Trophoblast cell (in vitro differentiated cells and primary cell): Measurements from ENCODE around the gene USP17L12.
"Not testable (repeated sequence)": the region's sequence is repeated elsewhere in the genome, so short reads cannot be mapped to it uniquely, and the experiment has no call there.

Experiments
- DNase-seq, 2 donors: peaks; one replicate each; pipeline ENCODE4 v3.0.0-alpha.2; 2016
- H2AFZ ChIP-seq: 2 replicates; pipeline ENCODE4 v1.6.1; 2013; ENCODE audit warnings: low read length, moderate library complexity, mild to moderate bottlenecking; ENCODE audit not compliant: insufficient read depth, poor library complexity
- H2AK5ac ChIP-seq: 2 replicates; pipeline ENCODE4 v1.6.1; 2013; ENCODE audit warnings: mild to moderate bottlenecking, low read length
- H2BK120ac ChIP-seq: 2 replicates; pipeline ENCODE4 v1.6.1; 2013; ENCODE audit warnings: low read length, mild to moderate bottlenecking, moderate library complexity; ENCODE audit not compliant: insufficient read depth, poor library complexity
- H2BK12ac ChIP-seq: 2 replicates; pipeline ENCODE4 v1.6.1; 2013; ENCODE audit warnings: mild to moderate bottlenecking, low read length, moderate library complexity
- H2BK5ac ChIP-seq: 2 replicates; pipeline ENCODE4 v1.6.1; 2013; ENCODE audit warnings: low read length, low read depth, moderate library complexity, mild to moderate bottlenecking; ENCODE audit not compliant: poor library complexity
- H3K14ac ChIP-seq: 2 replicates; pipeline ENCODE4 v1.6.1; 2013; ENCODE audit warnings: mild to moderate bottlenecking, low read length
- H3K18ac ChIP-seq: 2 replicates; pipeline ENCODE4 v1.6.1; 2013; ENCODE audit warnings: mild to moderate bottlenecking, low read length
- H3K23ac ChIP-seq: 2 replicates; pipeline ENCODE4 v1.6.1; 2013; ENCODE audit warnings: low read length
- H3K27ac ChIP-seq: 2 replicates; pipeline ENCODE4 v1.5.1; 2013; ENCODE audit warnings: low read depth, mild to moderate bottlenecking, inconsistent platforms, low read length, moderate library complexity
- H3K27me3 ChIP-seq: 2 replicates; pipeline ENCODE4 v1.6.1; 2013; ENCODE audit warnings: inconsistent platforms, mild to moderate bottlenecking, low read length, moderate library complexity; ENCODE audit not compliant: insufficient read depth
- H3K36me3 ChIP-seq, 2 experiments: 1 replicate in 1 of 2; 2 replicates in 1 of 2; pipeline ENCODE4 v1.6.1; 2013; ENCODE audit warnings: low read length in 2 of 2, mild to moderate bottlenecking in 2 of 2, moderate library complexity in 1 of 2; ENCODE audit not compliant: insufficient read depth in 2 of 2, control insufficient read depth in 1 of 2
- H3K4ac ChIP-seq: 2 replicates; pipeline ENCODE4 v1.6.1; 2013; ENCODE audit warnings: low read depth, mild to moderate bottlenecking, low read length, moderate library complexity
- H3K4me1 ChIP-seq, 2 experiments: 1 replicate in 1 of 2; 2 replicates in 1 of 2; pipeline ENCODE4 v1.6.1; 2013; ENCODE audit warnings: low read length in 2 of 2, mild to moderate bottlenecking in 2 of 2, moderate library complexity in 1 of 2; ENCODE audit not compliant: insufficient read depth in 2 of 2, control insufficient read depth in 1 of 2
- H3K4me2 ChIP-seq: 2 replicates; pipeline ENCODE4 v1.6.1; 2013; ENCODE audit warnings: inconsistent platforms, mild to moderate bottlenecking, low read length, moderate library complexity
- H3K4me3 ChIP-seq: 2 replicates; pipeline ENCODE4 v1.5.1; 2013; ENCODE audit warnings: mild to moderate bottlenecking, low read depth, low read length, inconsistent platforms
- H3K79me1 ChIP-seq: one replicate; pipeline ENCODE4 v1.6.1; 2013; ENCODE audit warnings: low read length
- H3K79me2 ChIP-seq: 2 replicates; pipeline ENCODE4 v1.6.1; 2013; ENCODE audit warnings: low read length, mild to moderate bottlenecking; ENCODE audit not compliant: control insufficient read depth, insufficient read depth, poor library complexity
- H3K9ac ChIP-seq: 2 replicates; pipeline ENCODE4 v1.6.1; 2013; ENCODE audit warnings: mild to moderate bottlenecking, low read length
- H3K9me3 ChIP-seq: 2 replicates; pipeline ENCODE4 v1.6.1; 2013; ENCODE audit warnings: low read depth, mild to moderate bottlenecking, control low read depth, inconsistent platforms, low read length; ENCODE audit not compliant: insufficient read depth
- H4K12ac ChIP-seq: 2 replicates; pipeline ENCODE4 v1.6.1; 2013; ENCODE audit warnings: low read depth, mild to moderate bottlenecking, low read length, moderate library complexity
- H4K8ac ChIP-seq: 2 replicates; pipeline ENCODE4 v1.6.1; 2013; ENCODE audit warnings: low read depth, mild to moderate bottlenecking, low read length, moderate library complexity
- H4K91ac ChIP-seq: one replicate; pipeline ENCODE4 v1.6.1; 2013; ENCODE audit warnings: low read depth, mild to moderate bottlenecking, low read length, moderate library complexity
- WGBS: extraction: QIAGEN DNeasy Blood & Tissue Kit; methylation state at CpG from one replicate; pipeline ENCODE4 v1.1.7; 2013; ENCODE audit warnings: missing lambda C conversion rate; ENCODE audit not compliant: insufficient read length, insufficient coverage; ENCODE audit errors: extremely low coverage; 5-methylcytosine and 5-hydroxymethylcytosine counted together

Gene USP17L12

DNA sequence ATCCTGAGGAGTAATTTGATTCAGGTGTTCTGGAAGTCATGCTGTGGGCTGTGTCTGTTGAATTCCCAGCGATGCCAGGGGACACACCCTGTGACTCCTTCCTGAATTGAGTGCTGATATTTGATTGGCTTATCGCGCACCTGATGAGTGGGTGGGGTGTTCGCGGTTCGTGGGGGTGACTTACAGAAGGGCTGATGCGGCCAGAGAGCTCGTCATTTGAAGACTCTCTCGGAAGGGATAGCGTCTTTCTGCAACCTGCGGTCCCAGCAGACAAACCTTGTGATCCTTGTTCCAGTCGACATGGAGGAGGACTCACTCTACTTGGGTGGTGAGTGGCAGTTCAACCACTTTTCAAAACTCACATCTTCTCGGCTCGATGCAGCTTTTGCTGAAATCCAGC is 4.6 kb downstream of the USP17L12 start, which contains the start of gene USP17L13:
Gene USP17L13, plus strand, starts transcription at position 301 of the 400 bp plus-strand sequence. Its CDS starts 0 bp downstream, at position 301.
- DNase-seq = not testable (repeated sequence)
- no CpG with 5 or more reads among the region's 14 CpGs for WGBS

DNA sequence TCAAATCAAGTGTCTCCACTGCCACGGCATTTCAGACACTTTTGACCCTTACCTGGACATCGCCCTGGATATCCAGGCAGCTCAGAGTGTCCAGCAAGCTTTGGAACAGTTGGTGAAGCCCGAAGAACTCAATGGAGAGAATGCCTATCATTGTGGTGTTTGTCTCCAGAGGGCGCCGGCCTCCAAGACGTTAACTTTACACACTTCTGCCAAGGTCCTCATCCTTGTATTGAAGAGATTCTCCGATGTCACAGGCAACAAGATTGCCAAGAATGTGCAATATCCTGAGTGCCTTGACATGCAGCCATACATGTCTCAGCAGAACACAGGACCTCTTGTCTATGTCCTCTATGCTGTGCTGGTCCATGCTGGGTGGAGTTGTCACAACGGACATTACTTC is 10.3 kb downstream of the USP17L12 start:
- not testable (repeated sequence) for H4K12ac ChIP-seq
- WGBS = no CpG with 5 or more reads among the region's 8 CpGs

More for the DNA sequence above, 4.6 kb downstream of the USP17L12 start, which contains the start of gene USP17L13:
- not testable (repeated sequence) for H3K4me3 ChIP-seq, H3K36me3 ChIP-seq, H3K79me2 ChIP-seq, H4K8ac ChIP-seq, H4K12ac ChIP-seq, H2AK5ac ChIP-seq, H3K27me3 ChIP-seq, H3K9me3 ChIP-seq, H3K27ac ChIP-seq, H3K4me1 ChIP-seq, H3K14ac ChIP-seq, H3K4ac ChIP-seq, H4K91ac ChIP-seq, H3K18ac ChIP-seq, H3K9ac ChIP-seq, H3K79me1 ChIP-seq, H2AFZ ChIP-seq, H2BK5ac ChIP-seq, H3K4me2 ChIP-seq, H2BK120ac ChIP-seq, H3K23ac ChIP-seq, H2BK12ac ChIP-seq

DNA sequence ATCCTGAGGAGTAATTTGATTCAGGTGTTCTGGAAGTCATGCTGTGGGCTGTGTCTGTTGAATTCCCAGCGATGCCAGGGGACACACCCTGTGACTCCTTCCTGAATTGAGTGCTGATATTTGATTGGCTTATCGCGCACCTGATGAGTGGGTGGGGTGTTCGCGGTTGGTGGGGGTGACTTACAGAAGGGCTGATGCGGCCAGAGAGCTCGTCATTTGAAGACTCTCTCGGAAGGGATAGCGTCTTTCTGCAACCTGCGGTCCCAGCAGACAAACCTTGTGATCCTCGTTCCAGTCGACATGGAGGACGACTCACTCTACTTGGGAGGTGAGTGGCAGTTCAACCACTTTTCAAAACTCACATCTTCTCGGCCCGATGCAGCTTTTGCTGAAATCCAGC is 14.1 kb downstream of the USP17L12 start, which contains the start of gene USP17L15:
Gene USP17L15, plus strand, starts transcription at position 301 of the 400 bp plus-strand sequence. Its CDS starts 0 bp downstream, at position 301.
- not testable (repeated sequence) for H3K36me3 ChIP-seq, H3K4ac ChIP-seq, H3K4me2 ChIP-seq, H2BK12ac ChIP-seq, H3K4me1 ChIP-seq, H3K27me3 ChIP-seq, H2AFZ ChIP-seq, H3K14ac ChIP-seq, H4K8ac ChIP-seq, H2BK5ac ChIP-seq, H4K12ac ChIP-seq, H2BK120ac ChIP-seq, H3K9me3 ChIP-seq, H3K18ac ChIP-seq, H3K9ac ChIP-seq, H2AK5ac ChIP-seq, H4K91ac ChIP-seq, H3K79me1 ChIP-seq, H3K23ac ChIP-seq, DNase-seq, H3K4me3 ChIP-seq, H3K79me2 ChIP-seq, H3K27ac ChIP-seq
- WGBS = no CpG with 5 or more reads among the region's 15 CpGs

More for the DNA sequence above, 10.3 kb downstream of the USP17L12 start:
- not testable (repeated sequence) for H3K4ac ChIP-seq, H4K8ac ChIP-seq, H3K79me1 ChIP-seq, H3K4me1 ChIP-seq, H3K4me3 ChIP-seq, H3K36me3 ChIP-seq, DNase-seq, H2BK120ac ChIP-seq, H3K9me3 ChIP-seq, H3K9ac ChIP-seq, H3K23ac ChIP-seq, H2BK12ac ChIP-seq, H2AK5ac ChIP-seq, H2AFZ ChIP-seq, H3K14ac ChIP-seq, H2BK5ac ChIP-seq, H3K18ac ChIP-seq, H3K27me3 ChIP-seq, H3K27ac ChIP-seq, H3K4me2 ChIP-seq, H3K79me2 ChIP-seq, H4K91ac ChIP-seq

DNA sequence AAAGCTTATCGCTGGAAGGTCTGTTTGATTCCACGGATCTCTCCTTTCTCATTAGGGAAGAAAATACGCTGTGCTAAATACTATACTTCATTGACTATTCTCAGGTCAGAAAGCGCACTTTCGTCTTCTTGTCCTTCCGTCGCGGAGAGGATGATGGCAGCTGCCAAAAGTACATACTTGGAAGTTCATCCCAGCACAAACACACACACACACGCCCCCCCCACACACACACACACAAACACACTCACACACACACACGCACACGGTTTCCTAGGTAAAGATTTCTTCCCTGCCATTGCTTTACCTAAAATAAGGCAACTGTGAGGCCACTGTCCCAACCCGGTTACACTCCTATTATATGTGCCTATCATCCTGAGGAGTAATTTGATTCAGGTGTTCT is 18.5 kb downstream of the USP17L12 start:
- not testable (repeated sequence) for H3K4me1 ChIP-seq, H3K23ac ChIP-seq, H3K4me2 ChIP-seq, H3K9ac ChIP-seq, H2AK5ac ChIP-seq, H3K18ac ChIP-seq, H3K79me1 ChIP-seq, H3K14ac ChIP-seq, H3K4ac ChIP-seq, H3K27me3 ChIP-seq, H3K36me3 ChIP-seq, H3K9me3 ChIP-seq, H4K8ac ChIP-seq, H2AFZ ChIP-seq, H2BK12ac ChIP-seq, H4K12ac ChIP-seq, H3K79me2 ChIP-seq, H3K27ac ChIP-seq, H4K91ac ChIP-seq, H2BK5ac ChIP-seq, H2BK120ac ChIP-seq
- peak overlapping the region; percentile 21 for H3K4me3 ChIP-seq
- WGBS = 100% methylated on average over 2 of the region's 12 CpGs
- peak; percentile 0 for DNase-seq
